ENCODE results near the gene DNAJC4.

GRCh38 chr11:64235437-64236161 lies 5.3 kb downstream of the DNAJC4 start:
- no peak for TF ChIP-seq CTCF (conservative IDR thresholded peaks at IDR 0.05; ENCODE audit: low read length)
- no peak for TF ChIP-seq EZH2phosphoT487 (IDR thresholded peaks at IDR 0.05; ENCODE audit: borderline replicate concordance)
